ENCODE data around the gene WDR72. TPM values are rescaled to one million over a fixed set of nuclear protein-coding genes. Genes with fewer than 3 reads are reported as not detected.

WDR72 gene
- total and polyA plus RNA-seq, 7 experiments from 2014 or later: not detected

- Mint-ChIP-seq H3K27ac (no peak overlapping the region), H3K36me3 (no peaks in the 10 kb centered on the region), H3K4me3 (no peak overlapping the region), H3K27me3 (peaks cover 0 to 17% (median 0%) of the 10 kb centered on the region in 5 donors), H3K9me3 (peaks cover 0 to 5% (median 0%) of the 10 kb centered on the region in 11 donors), H3K4me1 (no peaks in the 10 kb centered on the region)
- POLR2A ChIA-PET: no interaction called here
- intact Hi-C loops (cut with micrococcal nuclease): no loop called here
- DNase-seq (no peak), ATAC-seq (no peak)
- Histone ChIP-seq H3K4me1 (ENCODE audit: control insufficient read depth in 2 of 2, insufficient read depth in 2 of 2, low read length in 2 of 2) (no peaks in the 10 kb centered on the region), H3K36me3 (ENCODE audit: control insufficient read depth in 2 of 3, insufficient read depth in 3 of 3, low read length in 3 of 3) (no peaks in the 10 kb centered on the region), H3K27ac (ENCODE audit: low read depth, low read length) (no peak overlapping the region), H3K27me3 (ENCODE audit: control insufficient read depth in 2 of 2, insufficient read depth in 2 of 2, low read length in 2 of 2) (no peaks in the 10 kb centered on the region), H3K9me3 (ENCODE audit: control insufficient read depth in 2 of 3, low read length in 3 of 3) (peaks cover 0 to 4% (median 0%) of the 10 kb centered on the region in 3 experiments), H3K4me3 (ENCODE audit: low read length) (no peak overlapping the region)
- CTCF ChIA-PET: no interaction called here
These were observed 141.0 kb downstream of the WDR72 start for GRCh38 chr15:53618461-53618860.

GRCh38 chr15:53611145-53611920 is 148.1 kb downstream of the WDR72 start:
- Histone ChIP-seq H3K4me3 (ENCODE audit: low read length) (no peak overlapping the region), H3K27ac (ENCODE audit: low read depth, low read length) (no peak overlapping the region), H3K27me3 (ENCODE audit: control insufficient read depth in 2 of 2, insufficient read depth in 2 of 2, low read length in 2 of 2) (no peaks in the 10 kb centered on the region), H3K36me3 (ENCODE audit: control insufficient read depth in 2 of 3, insufficient read depth in 3 of 3, low read length in 3 of 3) (no peaks in the 10 kb centered on the region), H3K9me3 (ENCODE audit: control insufficient read depth in 2 of 3, low read length in 3 of 3) (no peaks in the 10 kb centered on the region), H3K4me1 (ENCODE audit: control insufficient read depth in 2 of 2, insufficient read depth in 2 of 2, low read length in 2 of 2) (no peaks in the 10 kb centered on the region)
- ATAC-seq (no peak), DNase-seq (no peak)
- ChIA-PET POLR2A (no interaction called here), CTCF (no interaction called here)
- Mint-ChIP-seq H3K36me3 (no peaks in the 10 kb centered on the region), H3K27ac (no peak overlapping the region), H3K9me3 (peaks cover 0 to 10% (median 0%) of the 10 kb centered on the region in 11 donors), H3K27me3 (no peaks in the 10 kb centered on the region), H3K4me3 (no peak overlapping the region), H3K4me1 (no peaks in the 10 kb centered on the region)
- intact Hi-C loops (cut with micrococcal nuclease): no loop called here

- peaks cover 0 to 17% (median 7%) of the 10 kb centered on the region in 5 donors for H3K27me3 Mint-ChIP-seq
- intact Hi-C loops (cut with micrococcal nuclease): no loop called here
- H3K27ac Mint-ChIP-seq: no peak overlapping the region
- no peak overlapping the region for H3K4me3 Mint-ChIP-seq
- H3K36me3 Mint-ChIP-seq: no peaks in the 10 kb centered on the region
- Histone ChIP-seq H3K27ac (ENCODE audit: low read depth, low read length) (no peak overlapping the region), H3K9me3 (ENCODE audit: control insufficient read depth in 2 of 3, low read length in 3 of 3) (no peaks in the 10 kb centered on the region), H3K27me3 (ENCODE audit: control insufficient read depth in 2 of 2, insufficient read depth in 2 of 2, low read length in 2 of 2) (no peaks in the 10 kb centered on the region), H3K4me1 (ENCODE audit: control insufficient read depth in 2 of 2, insufficient read depth in 2 of 2, low read length in 2 of 2) (no peaks in the 10 kb centered on the region), H3K36me3 (ENCODE audit: control insufficient read depth in 2 of 3, insufficient read depth in 3 of 3, low read length in 3 of 3) (no peaks in the 10 kb centered on the region), H3K4me3 (ENCODE audit: low read length) (no peak overlapping the region)
- ATAC-seq (no peak), DNase-seq (no peak)
- CTCF ChIA-PET: no interaction called here
- POLR2A ChIA-PET: no interaction called here
- peaks cover 0 to 4% (median 0%) of the 10 kb centered on the region in 11 donors for H3K9me3 Mint-ChIP-seq
- H3K4me1 Mint-ChIP-seq: no peaks in the 10 kb centered on the region
These were observed 168.4 kb downstream of the WDR72 start for GRCh38 chr15:53591041-53591440.

- H3K9me3 ChIP-seq (ENCODE audit: control insufficient read depth in 2 of 3, low read length in 3 of 3): no peaks in the 10 kb centered on the region
- H3K4me1 ChIP-seq (ENCODE audit: control insufficient read depth in 2 of 2, insufficient read depth in 2 of 2, low read length in 2 of 2): no peaks in the 10 kb centered on the region
- no peaks in the 10 kb centered on the region for H3K36me3 ChIP-seq (ENCODE audit: control insufficient read depth in 2 of 3, insufficient read depth in 3 of 3, low read length in 3 of 3)
- no peaks in the 10 kb centered on the region for H3K27me3 ChIP-seq (ENCODE audit: control insufficient read depth in 2 of 2, insufficient read depth in 2 of 2, low read length in 2 of 2)
- H3K9me3 Mint-ChIP-seq: peaks cover 0 to 4% (median 0%) of the 10 kb centered on the region in 11 donors
- H3K36me3 Mint-ChIP-seq: no peaks in the 10 kb centered on the region
- H3K27ac ChIP-seq (ENCODE audit: low read depth, low read length): no peak overlapping the region
- no peak for ATAC-seq
- peaks cover 0 to 15% (median 7%) of the 10 kb centered on the region in 5 donors for H3K27me3 Mint-ChIP-seq
- POLR2A ChIA-PET: no interaction called here
- H3K4me3 Mint-ChIP-seq: no peak overlapping the region
- no peak overlapping the region for H3K27ac Mint-ChIP-seq
- no peaks in the 10 kb centered on the region for H3K4me1 Mint-ChIP-seq
- CTCF ChIA-PET: no interaction called here
- no peak for DNase-seq
- H3K4me3 ChIP-seq (ENCODE audit: low read length): no peak overlapping the region
- intact Hi-C loops (cut with micrococcal nuclease): no loop called here
These were observed 169.1 kb downstream of the WDR72 start for GRCh38 chr15:53590380-53590779.

GRCh38 chr15:53589520-53590057 is 169.9 kb downstream of the WDR72 start:
- ChIA-PET CTCF (no interaction called here), POLR2A (no interaction called here)
- Mint-ChIP-seq H3K4me1 (no peaks in the 10 kb centered on the region), H3K27me3 (peaks cover 0 to 18% (median 7%) of the 10 kb centered on the region in 5 donors), H3K36me3 (no peaks in the 10 kb centered on the region), H3K27ac (no peak overlapping the region), H3K4me3 (no peak overlapping the region), H3K9me3 (peaks cover 0 to 4% (median 0%) of the 10 kb centered on the region in 11 donors)
- intact Hi-C loops (cut with micrococcal nuclease): no loop called here
- Histone ChIP-seq H3K27me3 (ENCODE audit: control insufficient read depth in 2 of 2, insufficient read depth in 2 of 2, low read length in 2 of 2) (no peaks in the 10 kb centered on the region), H3K36me3 (ENCODE audit: control insufficient read depth in 2 of 3, insufficient read depth in 3 of 3, low read length in 3 of 3) (no peaks in the 10 kb centered on the region), H3K27ac (ENCODE audit: low read depth, low read length) (no peak overlapping the region), H3K4me3 (ENCODE audit: low read length) (no peak overlapping the region), H3K9me3 (ENCODE audit: control insufficient read depth in 2 of 3, low read length in 3 of 3) (no peaks in the 10 kb centered on the region), H3K4me1 (ENCODE audit: control insufficient read depth in 2 of 2, insufficient read depth in 2 of 2, low read length in 2 of 2) (no peaks in the 10 kb centered on the region)
- ATAC-seq (no peak), DNase-seq (no peak)

GRCh38 chr15:53588773-53589172 is 170.7 kb downstream of the WDR72 start:
- Mint-ChIP-seq H3K27me3 (peaks cover 0 to 20% (median 7%) of the 10 kb centered on the region in 5 donors), H3K9me3 (peaks cover 0 to 4% (median 0%) of the 10 kb centered on the region in 11 donors), H3K27ac (no peak overlapping the region), H3K4me1 (no peaks in the 10 kb centered on the region), H3K36me3 (no peaks in the 10 kb centered on the region), H3K4me3 (no peak overlapping the region)
- ChIA-PET POLR2A (no interaction called here), CTCF (no interaction called here)
- Histone ChIP-seq H3K4me3 (ENCODE audit: low read length) (no peak overlapping the region), H3K27me3 (ENCODE audit: control insufficient read depth in 2 of 2, insufficient read depth in 2 of 2, low read length in 2 of 2) (no peaks in the 10 kb centered on the region), H3K9me3 (ENCODE audit: control insufficient read depth in 2 of 3, low read length in 3 of 3) (no peaks in the 10 kb centered on the region), H3K27ac (ENCODE audit: low read depth, low read length) (no peak overlapping the region), H3K4me1 (ENCODE audit: control insufficient read depth in 2 of 2, insufficient read depth in 2 of 2, low read length in 2 of 2) (no peaks in the 10 kb centered on the region), H3K36me3 (ENCODE audit: control insufficient read depth in 2 of 3, insufficient read depth in 3 of 3, low read length in 3 of 3) (no peaks in the 10 kb centered on the region)
- DNase-seq (no peak), ATAC-seq (no peak)
- intact Hi-C loops (cut with micrococcal nuclease): no loop called here

- Histone ChIP-seq H3K27me3 (ENCODE audit: control insufficient read depth in 2 of 2, insufficient read depth in 2 of 2, low read length in 2 of 2) (no peaks in the 10 kb centered on the region), H3K4me3 (ENCODE audit: low read length) (no peak overlapping the region), H3K9me3 (ENCODE audit: control insufficient read depth in 2 of 3, low read length in 3 of 3) (no peaks in the 10 kb centered on the region), H3K4me1 (ENCODE audit: control insufficient read depth in 2 of 2, insufficient read depth in 2 of 2, low read length in 2 of 2) (no peaks in the 10 kb centered on the region), H3K27ac (ENCODE audit: low read depth, low read length) (no peak overlapping the region), H3K36me3 (ENCODE audit: control insufficient read depth in 2 of 3, insufficient read depth in 3 of 3, low read length in 3 of 3) (no peaks in the 10 kb centered on the region)
- DNase-seq: peak in 1 of 9 donors; percentile 21
- CTCF ChIA-PET: no interaction called here
- H3K4me3 Mint-ChIP-seq: no peak overlapping the region
- POLR2A ChIA-PET: no interaction called here
- no peaks in the 10 kb centered on the region for H3K4me1 Mint-ChIP-seq
- peaks cover 0 to under 1% (median 0%) of the 10 kb centered on the region in 11 donors for H3K9me3 Mint-ChIP-seq
- H3K27ac Mint-ChIP-seq: no peak overlapping the region
- no peak for ATAC-seq
- peaks cover 0 to 8% (median 3%) of the 10 kb centered on the region in 5 donors for H3K27me3 Mint-ChIP-seq
- intact Hi-C loops (cut with micrococcal nuclease): no loop called here
- no peaks in the 10 kb centered on the region for H3K36me3 Mint-ChIP-seq
These were observed 172.7 kb downstream of the WDR72 start for GRCh38 chr15:53586799-53587198.
